ENCODE measurements around the gene ZNF354C. TPM values are rescaled to one million over a fixed set of nuclear protein-coding genes. Genes with fewer than 3 reads are reported as not detected.

The ZNF354C gene
- total RNA-seq, 4 donors from 2014 or later, result 1.9 to 3.5 (median 2.8) TPM

DNA sequence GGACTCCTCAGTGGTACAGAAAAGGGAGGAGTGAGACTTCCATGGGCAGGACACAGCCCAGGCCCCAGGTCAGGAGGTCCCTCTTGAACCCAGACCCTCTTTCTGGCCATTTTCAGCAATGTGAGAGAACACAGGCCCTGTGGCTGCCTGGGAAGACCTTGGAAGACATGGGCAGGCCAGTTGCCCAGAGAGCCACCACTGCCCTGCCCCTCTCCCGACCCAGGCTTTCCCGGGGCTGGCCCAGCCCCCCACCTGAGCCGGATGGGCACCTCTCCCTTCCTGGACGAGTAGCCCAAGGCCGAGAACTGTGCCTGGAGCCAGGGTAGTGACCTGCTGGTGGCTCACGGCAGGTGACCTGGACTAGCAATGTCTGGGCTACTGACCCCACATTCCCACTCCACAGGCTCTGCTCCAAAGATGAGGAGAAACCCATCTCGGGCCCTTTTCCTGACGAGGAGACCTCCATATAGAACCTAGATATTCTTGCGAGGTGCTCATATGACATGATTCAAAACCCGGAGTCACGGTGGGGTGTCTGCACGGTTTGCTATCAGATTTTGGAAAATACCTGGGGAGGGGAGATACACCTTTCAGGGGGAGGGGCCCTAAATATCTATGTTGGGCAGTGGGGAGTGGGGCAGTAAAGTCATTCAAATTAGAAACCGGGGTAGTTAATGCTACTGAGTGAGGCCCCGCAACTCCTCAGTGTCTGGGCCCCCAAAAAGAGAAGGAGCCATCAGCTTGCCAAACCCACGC lies 59.4 kb downstream of the ZNF354C start:
- WGBS, result 96% methylated on average over 7 of the region's 15 CpGs
- peak; percentile 26 to 45 for DNase-seq (ENCODE audit: low spot score in 2 of 2)
- Histone ChIP-seq H3K27ac (no peak overlapping the region), H3K36me3 (peaks cover 15% of the 10 kb centered on the region), H3K27me3 (no peaks in the 10 kb centered on the region), H3K4me3 (no peak overlapping the region), H3K4me1 (no peaks in the 10 kb centered on the region), H3K9me3 (peaks cover 6% of the 10 kb centered on the region)
- TF ChIP-seq POLR2A (IDR thresholded peaks at IDR 0.05) (no peak), EP300 (IDR thresholded peaks at IDR 0.05) (no peak), CTCF (IDR thresholded peaks at IDR 0.05) (no peak), POLR2AphosphoS5 (IDR thresholded peaks at IDR 0.05) (no peak)

GRCh38 chr5:179120421-179120861 lies 60.3 kb downstream of the ZNF354C start:
- no peak overlapping the region for H3K27ac ChIP-seq
- WGBS, result 98% methylated on average over 34 of the region's 35 CpGs
- peaks cover 5% of the 10 kb centered on the region for H3K9me3 ChIP-seq
- H3K4me3 ChIP-seq, result no peak overlapping the region
- no peak for TF ChIP-seq EP300 (IDR thresholded peaks at IDR 0.05)
- TF ChIP-seq CTCF (IDR thresholded peaks at IDR 0.05), result no peak
- no peak for TF ChIP-seq POLR2AphosphoS5 (IDR thresholded peaks at IDR 0.05)
- TF ChIP-seq POLR2A (IDR thresholded peaks at IDR 0.05), result no peak
- peaks cover 15% of the 10 kb centered on the region for H3K36me3 ChIP-seq
- no peaks in the 10 kb centered on the region for H3K27me3 ChIP-seq
- H3K4me1 ChIP-seq, result no peaks in the 10 kb centered on the region
- peak; percentile 42 to 54 for DNase-seq (ENCODE audit: low spot score in 2 of 2)

DNA sequence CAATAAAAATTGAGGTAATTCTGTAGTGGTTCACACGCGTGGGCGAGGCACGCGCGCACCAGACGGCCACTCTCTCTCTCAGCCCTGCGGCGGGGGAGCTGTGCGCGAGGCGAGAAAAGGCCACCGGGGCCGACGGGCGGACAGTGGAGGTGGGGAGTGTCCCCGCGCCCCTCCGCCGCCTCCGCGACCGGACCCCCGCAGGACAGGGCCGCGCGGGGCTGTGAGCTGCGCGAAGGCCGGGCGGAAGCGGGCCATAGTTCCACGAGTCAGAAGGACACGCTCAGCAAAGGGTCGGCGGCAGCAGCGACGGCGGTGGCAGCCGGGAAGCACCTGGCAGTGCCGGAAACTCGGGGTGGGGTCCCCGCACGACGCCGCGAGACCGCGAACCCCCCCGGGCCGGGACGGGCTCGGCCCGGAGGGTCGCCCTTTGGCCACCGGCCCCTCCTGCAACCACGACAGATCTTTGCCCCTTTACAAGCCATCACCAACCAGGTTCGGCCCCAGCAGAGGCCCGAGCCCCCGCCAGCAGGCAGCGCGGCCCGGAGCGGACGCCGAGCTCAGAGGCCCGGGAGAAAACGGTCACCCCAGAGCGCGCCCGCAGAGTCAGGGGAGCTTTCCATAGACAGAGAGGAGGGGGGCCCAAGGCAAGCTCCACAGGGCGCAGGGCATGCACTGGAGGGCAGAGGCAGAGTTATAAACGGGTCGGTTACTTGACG lies 60.9 kb downstream of the ZNF354C start:
- Histone ChIP-seq H3K9me3 (no peaks in the 10 kb centered on the region), H3K4me1 (no peaks in the 10 kb centered on the region), H3K4me3 (no peak overlapping the region), H3K36me3 (peaks cover 15% of the 10 kb centered on the region), H3K27ac (no peak overlapping the region), H3K27me3 (no peaks in the 10 kb centered on the region)
- peak; percentile 37 to 59 for DNase-seq (ENCODE audit: low spot score in 2 of 2)
- 78% methylated on average over 66 of the region's 75 CpGs for WGBS
- TF ChIP-seq CTCF (IDR thresholded peaks at IDR 0.05) (no peak), POLR2AphosphoS5 (IDR thresholded peaks at IDR 0.05) (no peak), EP300 (IDR thresholded peaks at IDR 0.05) (no peak), POLR2A (IDR thresholded peaks at IDR 0.05) (no peak)

GRCh38 chr5:179121667-179122111 lies 61.5 kb downstream of the ZNF354C start:
- TF ChIP-seq EP300 (IDR thresholded peaks at IDR 0.05) (no peak), CTCF (IDR thresholded peaks at IDR 0.05) (no peak), POLR2AphosphoS5 (IDR thresholded peaks at IDR 0.05) (no peak), POLR2A (IDR thresholded peaks at IDR 0.05) (no peak)
- Histone ChIP-seq H3K36me3 (peaks cover 15% of the 10 kb centered on the region), H3K27me3 (no peaks in the 10 kb centered on the region), H3K4me3 (no peak overlapping the region), H3K27ac (no peak overlapping the region), H3K9me3 (no peaks in the 10 kb centered on the region), H3K4me1 (no peaks in the 10 kb centered on the region)
- peak; percentile 45 to 71 for DNase-seq (ENCODE audit: low spot score in 2 of 2)
- 85% methylated on average over 12 of the region's 25 CpGs for WGBS

All from suprapubic skin (tissue), 4 donors.